WTC11 (cell line): ENCODE data around the gene NPR3. TPM values are rescaled to one million over a fixed set of nuclear protein-coding genes. Genes with fewer than 3 reads are reported as not detected.

Experiments
- ATAC-seq: fragments of 200-7000 bp; cut with Tn5 transposase; 2 replicates; pipeline ENCODE4 v1.10.0; 2021; ENCODE audit warnings: mild to moderate bottlenecking, moderate library complexity
- CTCF ChIA-PET: fragments of 300-600 bp; sonication (Branson Sonifier 250); formaldehyde crosslinking; loops from one replicate; lab custom pipeline; 2021; ENCODE audit warnings: antibody characterized with exemption; lab: Charles Lee
- POLR2A ChIA-PET: fragments of 350-600 bp; sonication (Branson Sonifier 250); formaldehyde crosslinking; loops from one replicate; lab custom pipeline; 2021; ENCODE audit warnings: antibody characterized with exemption; lab: Charles Lee
- DNase-seq: peaks from one replicate; pipeline ENCODE4 v3.0.0; 2021; ENCODE audit warnings: low spot score
- H3K27ac Mint-ChIP-seq: 2 replicates; pipeline ENCODE4 v1.8.0; 2021; ENCODE audit warnings: mixed read lengths
- H3K27me3 Mint-ChIP-seq: 2 replicates; pipeline ENCODE4 v1.8.0; 2021; ENCODE audit warnings: low read depth, mild to moderate bottlenecking, moderate library complexity, mixed read lengths
- H3K36me3 Mint-ChIP-seq: 2 replicates; pipeline ENCODE4 v1.8.0; 2021; ENCODE audit warnings: mixed read lengths
- H3K4me1 Mint-ChIP-seq: 2 replicates; pipeline ENCODE4 v1.8.0; 2022; ENCODE audit warnings: mixed read lengths
- H3K4me3 Mint-ChIP-seq: 2 replicates; pipeline ENCODE4 v1.8.0; 2021; ENCODE audit warnings: mild to moderate bottlenecking, moderate library complexity, mixed read lengths
- H3K9me3 Mint-ChIP-seq: 2 replicates; pipeline ENCODE4 v1.8.0; 2021; ENCODE audit warnings: mixed read lengths
- AFF4 ChIP-seq: sonication (generic); formaldehyde crosslinking; IDR thresholded peaks from 2 replicates; pipeline ENCODE4 v1.8.1; 2023; ENCODE audit warnings: mild to moderate bottlenecking, missing genetic modification reagents, borderline replicate concordance
- CBFB ChIP-seq: sonication (generic); formaldehyde crosslinking; IDR thresholded peaks from 2 replicates; pipeline ENCODE4 v1.8.1; 2022; ENCODE audit warnings: mild to moderate bottlenecking, low read depth, missing genetic modification reagents
- E2F1 ChIP-seq: sonication (generic); formaldehyde crosslinking; IDR thresholded peaks from 2 replicates; pipeline ENCODE4 v1.8.0; 2022; ENCODE audit warnings: mild to moderate bottlenecking, missing genetic modification reagents
- KAT7 ChIP-seq: sonication (generic); formaldehyde crosslinking; IDR thresholded peaks from 2 replicates; pipeline ENCODE4 v1.8.1; 2023; ENCODE audit warnings: missing genetic modification reagents, mild to moderate bottlenecking, borderline replicate concordance
- MYBL2 ChIP-seq: sonication (generic); formaldehyde crosslinking; IDR thresholded peaks from 2 replicates; pipeline ENCODE4 v1.8.1; 2023; ENCODE audit warnings: mild to moderate bottlenecking, moderate library complexity, missing genetic modification reagents
- NFE2L1 ChIP-seq: sonication (generic); formaldehyde crosslinking; IDR thresholded peaks from 2 replicates; pipeline ENCODE4 v1.8.1; 2023; ENCODE audit warnings: missing genetic modification reagents
- NR1H2 ChIP-seq: sonication (generic); formaldehyde crosslinking; IDR thresholded peaks from 2 replicates; pipeline ENCODE4 v1.9.0; 2021; ENCODE audit warnings: mild to moderate bottlenecking, moderate library complexity, missing genetic modification reagents
- RELA ChIP-seq: sonication (generic); formaldehyde crosslinking; IDR thresholded peaks from 2 replicates; pipeline ENCODE4 v1.8.1; 2022; ENCODE audit warnings: missing genetic modification reagents, mild to moderate bottlenecking, borderline replicate concordance
- TCF7 ChIP-seq: sonication (generic); formaldehyde crosslinking; IDR thresholded peaks from 2 replicates; pipeline ENCODE4 v1.8.0; 2022; ENCODE audit warnings: mild to moderate bottlenecking, low read depth, missing genetic modification reagents, moderate library complexity
- TEAD4 ChIP-seq: sonication (generic); formaldehyde crosslinking; IDR thresholded peaks from 2 replicates; pipeline ENCODE4 v1.8.0; 2022; ENCODE audit warnings: mild to moderate bottlenecking, missing genetic modification reagents
- ZNF416 ChIP-seq: fragments of 250-450 bp; sonication (Bioruptor Pico); IDR thresholded peaks from 2 replicates; pipeline ENCODE4 v1.9.0; 2021; ENCODE audit warnings: mild to moderate bottlenecking, inconsistent platforms
- total RNA-seq: library from RNA; stranded (reverse); gene quantifications from 3 replicates; pipeline ENCODE4 v1.2.3, GENCODE V29; 2021
- TF ChIP-seq, protein P1 (sequence below): sonication (generic); formaldehyde crosslinking; IDR thresholded peaks from 2 replicates; pipeline ENCODE4 v1.8.0; 2023; ENCODE audit warnings: missing genetic modification reagents, mild to moderate bottlenecking, borderline replicate concordance
- TF ChIP-seq, protein P2 (sequence below): sonication (generic); formaldehyde crosslinking; conservative IDR thresholded peaks from 2 replicates; pipeline ENCODE4 v1.8.1; 2023; ENCODE audit warnings: mild to moderate bottlenecking, low read depth, missing genetic modification reagents, moderate library complexity
- TF ChIP-seq, protein P3 (sequence below): fragments of 250-450 bp; sonication (Bioruptor Pico); IDR thresholded peaks from 2 replicates; pipeline ENCODE4 v1.9.0; 2021; ENCODE audit warnings: mild to moderate bottlenecking

Gene NPR3
- total RNA-seq, 1 experiment from 2014 or later, result 0.09 TPM

DNA sequence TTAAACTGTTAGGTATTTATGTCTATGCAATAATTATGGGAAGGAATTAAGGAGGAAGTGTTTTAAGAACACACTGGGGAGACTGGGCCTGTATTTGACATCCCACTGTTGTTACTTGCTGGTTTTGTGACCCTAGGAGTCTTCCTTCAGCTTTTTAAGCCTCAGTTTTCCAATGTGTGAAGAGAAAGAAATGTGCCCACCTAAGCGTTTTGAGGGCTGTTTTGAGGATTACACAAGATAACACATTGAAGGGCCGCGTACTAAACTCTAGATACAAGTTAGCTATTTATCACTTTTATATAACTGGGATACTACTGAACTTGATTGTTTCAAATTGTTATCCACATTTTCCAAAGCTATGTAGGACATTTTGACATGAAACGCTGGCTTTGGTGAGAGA, 72.5 kb downstream of the NPR3 start (continued):
- TF ChIP-seq, protein P1, sequence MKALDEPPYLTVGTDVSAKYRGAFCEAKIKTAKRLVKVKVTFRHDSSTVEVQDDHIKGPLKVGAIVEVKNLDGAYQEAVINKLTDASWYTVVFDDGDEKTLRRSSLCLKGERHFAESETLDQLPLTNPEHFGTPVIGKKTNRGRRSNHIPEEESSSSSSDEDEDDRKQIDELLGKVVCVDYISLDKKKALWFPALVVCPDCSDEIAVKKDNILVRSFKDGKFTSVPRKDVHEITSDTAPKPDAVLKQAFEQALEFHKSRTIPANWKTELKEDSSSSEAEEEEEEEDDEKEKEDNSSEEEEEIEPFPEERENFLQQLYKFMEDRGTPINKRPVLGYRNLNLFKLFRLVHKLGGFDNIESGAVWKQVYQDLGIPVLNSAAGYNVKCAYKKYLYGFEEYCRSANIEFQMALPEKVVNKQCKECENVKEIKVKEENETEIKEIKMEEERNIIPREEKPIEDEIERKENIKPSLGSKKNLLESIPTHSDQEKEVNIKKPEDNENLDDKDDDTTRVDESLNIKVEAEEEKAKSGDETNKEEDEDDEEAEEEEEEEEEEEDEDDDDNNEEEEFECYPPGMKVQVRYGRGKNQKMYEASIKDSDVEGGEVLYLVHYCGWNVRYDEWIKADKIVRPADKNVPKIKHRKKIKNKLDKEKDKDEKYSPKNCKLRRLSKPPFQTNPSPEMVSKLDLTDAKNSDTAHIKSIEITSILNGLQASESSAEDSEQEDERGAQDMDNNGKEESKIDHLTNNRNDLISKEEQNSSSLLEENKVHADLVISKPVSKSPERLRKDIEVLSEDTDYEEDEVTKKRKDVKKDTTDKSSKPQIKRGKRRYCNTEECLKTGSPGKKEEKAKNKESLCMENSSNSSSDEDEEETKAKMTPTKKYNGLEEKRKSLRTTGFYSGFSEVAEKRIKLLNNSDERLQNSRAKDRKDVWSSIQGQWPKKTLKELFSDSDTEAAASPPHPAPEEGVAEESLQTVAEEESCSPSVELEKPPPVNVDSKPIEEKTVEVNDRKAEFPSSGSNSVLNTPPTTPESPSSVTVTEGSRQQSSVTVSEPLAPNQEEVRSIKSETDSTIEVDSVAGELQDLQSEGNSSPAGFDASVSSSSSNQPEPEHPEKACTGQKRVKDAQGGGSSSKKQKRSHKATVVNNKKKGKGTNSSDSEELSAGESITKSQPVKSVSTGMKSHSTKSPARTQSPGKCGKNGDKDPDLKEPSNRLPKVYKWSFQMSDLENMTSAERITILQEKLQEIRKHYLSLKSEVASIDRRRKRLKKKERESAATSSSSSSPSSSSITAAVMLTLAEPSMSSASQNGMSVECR (CRISPR knock-in tag), result no peak
- TF ChIP-seq TEAD4, result no peak
- no peak for TF ChIP-seq RELA
- TF ChIP-seq AFF4, result no peak
- TF ChIP-seq ZNF416, result no peak
- TF ChIP-seq MYBL2 (CRISPR knock-in tag), result no peak
- no peak for TF ChIP-seq TCF7
- no peak for TF ChIP-seq NR1H2 (CRISPR knock-in tag)
- TF ChIP-seq CBFB (CRISPR knock-in tag), result no peak
- TF ChIP-seq KAT7, result no peak
- no peak for TF ChIP-seq NFE2L1 (CRISPR knock-in tag)
- TF ChIP-seq, protein P2, sequence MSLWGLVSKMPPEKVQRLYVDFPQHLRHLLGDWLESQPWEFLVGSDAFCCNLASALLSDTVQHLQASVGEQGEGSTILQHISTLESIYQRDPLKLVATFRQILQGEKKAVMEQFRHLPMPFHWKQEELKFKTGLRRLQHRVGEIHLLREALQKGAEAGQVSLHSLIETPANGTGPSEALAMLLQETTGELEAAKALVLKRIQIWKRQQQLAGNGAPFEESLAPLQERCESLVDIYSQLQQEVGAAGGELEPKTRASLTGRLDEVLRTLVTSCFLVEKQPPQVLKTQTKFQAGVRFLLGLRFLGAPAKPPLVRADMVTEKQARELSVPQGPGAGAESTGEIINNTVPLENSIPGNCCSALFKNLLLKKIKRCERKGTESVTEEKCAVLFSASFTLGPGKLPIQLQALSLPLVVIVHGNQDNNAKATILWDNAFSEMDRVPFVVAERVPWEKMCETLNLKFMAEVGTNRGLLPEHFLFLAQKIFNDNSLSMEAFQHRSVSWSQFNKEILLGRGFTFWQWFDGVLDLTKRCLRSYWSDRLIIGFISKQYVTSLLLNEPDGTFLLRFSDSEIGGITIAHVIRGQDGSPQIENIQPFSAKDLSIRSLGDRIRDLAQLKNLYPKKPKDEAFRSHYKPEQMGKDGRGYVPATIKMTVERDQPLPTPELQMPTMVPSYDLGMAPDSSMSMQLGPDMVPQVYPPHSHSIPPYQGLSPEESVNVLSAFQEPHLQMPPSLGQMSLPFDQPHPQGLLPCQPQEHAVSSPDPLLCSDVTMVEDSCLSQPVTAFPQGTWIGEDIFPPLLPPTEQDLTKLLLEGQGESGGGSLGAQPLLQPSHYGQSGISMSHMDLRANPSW (CRISPR knock-in tag), result no peak

DNA sequence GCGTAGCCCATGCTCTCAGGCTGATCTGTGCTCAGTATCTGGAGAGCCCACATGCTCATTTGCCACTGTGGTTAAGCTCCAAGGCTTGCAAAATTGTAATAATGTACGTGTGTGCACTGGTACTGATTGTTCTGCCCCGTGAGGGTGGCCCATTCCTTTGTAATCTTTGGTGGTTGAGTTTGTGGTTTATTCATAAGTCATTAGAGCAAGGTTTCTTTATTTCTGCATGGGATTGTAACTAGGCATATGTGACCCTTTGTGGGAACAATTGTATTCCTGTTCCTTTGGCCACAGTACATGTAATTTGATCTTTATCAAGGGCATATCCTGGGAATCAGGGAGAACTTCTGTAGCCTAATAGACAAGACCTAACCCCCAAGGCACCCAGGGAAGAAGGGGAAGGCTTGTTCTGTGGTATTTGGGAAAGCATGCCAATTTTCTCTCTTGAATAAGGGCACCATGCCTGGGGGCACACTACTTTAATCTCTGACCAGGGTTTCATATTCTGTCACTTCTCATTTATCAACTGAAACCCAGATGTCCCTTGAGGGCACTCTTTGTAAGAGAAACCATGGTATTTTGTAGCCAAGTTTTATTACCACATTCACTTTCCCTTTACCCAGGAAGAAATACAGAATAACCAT, 74.6 kb downstream of the NPR3 start:
- no peak overlapping the region for H3K27ac Mint-ChIP-seq
- CTCF ChIA-PET, result no interaction called here
- H3K27me3 Mint-ChIP-seq, result peaks cover 36% of the 10 kb centered on the region
- DNase-seq, result no peak
- no peak for TF ChIP-seq TEAD4
- TF ChIP-seq, all 79 proteins: peak for 0
- POLR2A ChIA-PET, result no interaction called here
- no peaks in the 10 kb centered on the region for H3K9me3 Mint-ChIP-seq
- H3K36me3 Mint-ChIP-seq, result no peaks in the 10 kb centered on the region
- ATAC-seq, result no peak
- peaks cover 37% of the 10 kb centered on the region for H3K4me1 Mint-ChIP-seq
- no peak overlapping the region for H3K4me3 Mint-ChIP-seq

DNA sequence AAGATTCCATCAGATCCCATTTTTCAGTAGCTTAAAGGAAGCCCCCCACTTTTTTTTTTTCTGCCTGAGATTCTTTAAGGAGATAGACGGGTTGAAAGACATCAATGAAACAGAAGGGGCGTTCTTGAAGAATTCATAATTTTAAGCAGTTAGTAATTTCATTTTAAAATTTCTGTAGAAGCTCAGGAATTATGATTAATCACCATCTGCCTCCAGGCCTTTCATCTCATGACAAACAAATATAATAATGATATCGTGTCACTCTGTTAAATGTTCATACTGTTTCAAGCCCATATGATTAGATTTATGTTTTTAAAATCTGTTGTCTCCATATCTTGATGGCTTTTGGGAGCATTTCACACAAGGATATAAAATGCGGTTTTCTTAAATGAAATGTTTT, 75.2 kb downstream of the NPR3 start:
- POLR2A ChIA-PET, result no interaction called here
- ATAC-seq (no peak), DNase-seq (no peak)
- CTCF ChIA-PET, result no interaction called here
- H3K27ac Mint-ChIP-seq, result no peak overlapping the region
- no peaks in the 10 kb centered on the region for H3K36me3 Mint-ChIP-seq
- TF ChIP-seq, protein P3, sequence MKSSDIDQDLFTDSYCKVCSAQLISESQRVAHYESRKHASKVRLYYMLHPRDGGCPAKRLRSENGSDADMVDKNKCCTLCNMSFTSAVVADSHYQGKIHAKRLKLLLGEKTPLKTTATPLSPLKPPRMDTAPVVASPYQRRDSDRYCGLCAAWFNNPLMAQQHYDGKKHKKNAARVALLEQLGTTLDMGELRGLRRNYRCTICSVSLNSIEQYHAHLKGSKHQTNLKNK (CRISPR knock-in tag), result no peak
- no peak for TF ChIP-seq E2F1 (CRISPR knock-in tag)
- H3K4me1 Mint-ChIP-seq, result peaks cover 37% of the 10 kb centered on the region
- H3K4me3 Mint-ChIP-seq, result no peak overlapping the region
- H3K27me3 Mint-ChIP-seq, result peaks cover 36% of the 10 kb centered on the region
- no peaks in the 10 kb centered on the region for H3K9me3 Mint-ChIP-seq
